ENCODE data around the gene COL5A1. TPM values are rescaled to one million over a fixed set of nuclear protein-coding genes. Genes with fewer than 3 reads are reported as not detected.

COL5A1 gene
- total RNA-seq, 2 donors from 2014 or later = 71.1 to 196 TPM

DNA sequence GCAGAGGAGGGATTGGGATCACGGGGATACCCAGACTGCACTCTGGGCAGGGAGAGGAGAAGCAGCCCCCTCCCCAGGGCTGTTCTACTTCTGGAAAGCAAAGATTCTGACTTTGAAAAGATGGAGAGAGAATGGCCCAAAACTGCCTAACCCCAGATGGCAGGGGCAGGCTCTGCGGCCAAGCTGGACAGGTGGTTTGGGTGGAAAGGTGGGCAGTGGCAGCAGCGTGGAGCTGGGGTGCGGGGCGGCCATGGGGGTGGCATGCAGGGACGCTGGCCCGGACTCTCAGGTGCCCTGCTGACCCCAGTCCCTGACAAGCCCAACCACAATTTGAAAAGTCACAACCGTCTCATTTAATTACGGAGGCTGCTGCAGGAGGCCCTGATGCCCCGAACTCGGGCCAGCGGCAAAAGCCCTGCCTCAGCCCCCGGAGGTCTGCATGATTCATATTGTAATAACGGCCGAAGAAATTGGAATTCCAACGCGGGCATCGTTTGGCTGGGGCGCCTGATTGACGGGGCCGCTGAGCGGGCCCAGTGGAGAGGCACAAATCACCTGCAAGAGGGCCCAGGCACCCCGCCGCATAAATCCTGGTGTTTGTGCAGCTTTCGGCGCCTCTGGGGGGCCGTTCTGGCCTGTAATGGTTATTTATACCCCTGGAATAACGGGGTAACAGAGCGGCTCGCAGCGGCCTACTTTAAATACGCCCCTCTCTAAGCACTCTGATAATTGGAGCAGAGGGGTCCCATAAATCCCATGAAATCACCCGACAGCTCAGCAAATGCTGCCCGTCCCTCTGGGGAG is 197.2 kb downstream of the COL5A1 start:
- intact Hi-C loops (cut with DNase I) = no loop called here
- DNase-seq (ENCODE audit: low spot score) = no peak

DNA sequence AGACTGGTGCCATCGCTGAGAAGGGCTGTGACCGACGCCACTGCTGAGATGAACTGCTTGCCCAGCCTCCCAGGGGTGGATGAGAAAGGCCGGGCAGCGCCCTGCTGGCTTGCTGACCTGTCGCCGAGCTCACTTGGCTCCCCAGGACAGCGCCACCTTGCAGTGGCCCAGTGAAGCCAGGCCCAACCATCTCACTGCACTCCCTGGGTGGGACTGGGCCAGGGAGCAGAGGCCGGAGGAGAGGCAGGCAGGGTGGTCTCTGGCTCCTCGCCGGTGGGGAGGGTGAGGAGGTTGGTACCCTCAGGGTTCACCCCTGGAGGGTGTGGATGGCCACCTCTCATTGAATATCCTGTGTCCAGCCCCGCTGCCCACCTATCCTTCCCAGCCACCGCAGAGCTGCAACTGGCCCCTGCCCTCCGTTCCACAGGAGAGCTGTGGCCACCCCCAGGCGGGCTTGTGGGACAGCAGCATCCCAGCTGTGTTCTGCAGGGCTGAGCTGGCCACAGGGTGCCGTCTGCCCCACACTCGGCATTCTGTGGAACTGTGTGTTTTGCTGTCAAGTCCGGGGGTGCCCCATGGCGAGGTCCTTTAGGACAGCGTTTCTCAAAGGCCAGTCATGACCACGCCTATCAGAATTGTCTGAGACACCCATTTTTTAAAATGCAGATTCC is 198.0 kb downstream of the COL5A1 start:
- no peak for DNase-seq (ENCODE audit: low spot score)
- intact Hi-C loops (cut with DNase I) = no loop called here

DNA sequence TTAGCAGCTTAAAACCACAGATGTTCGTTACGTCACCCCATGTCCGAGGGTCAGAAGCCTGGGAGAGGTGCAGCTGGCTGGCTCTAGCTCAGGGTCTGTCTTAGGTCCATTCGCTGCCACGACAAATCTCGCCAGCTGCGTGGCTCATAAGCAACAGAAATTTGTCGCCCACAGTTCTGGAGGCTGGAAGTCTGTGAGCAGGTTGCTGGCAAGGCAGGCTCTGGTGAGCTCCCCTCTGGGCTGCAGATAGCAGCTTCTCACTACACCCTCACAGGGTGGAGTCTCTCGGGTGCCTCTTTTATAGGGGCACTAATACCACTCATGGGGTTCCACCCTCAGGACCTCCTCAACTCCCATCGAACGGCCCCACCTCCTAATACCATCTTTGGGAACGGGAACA is 198.9 kb downstream of the COL5A1 start:
- DNase-seq (ENCODE audit: low spot score) = no peak
- intact Hi-C loops (cut with DNase I) = no loop called here

DNA sequence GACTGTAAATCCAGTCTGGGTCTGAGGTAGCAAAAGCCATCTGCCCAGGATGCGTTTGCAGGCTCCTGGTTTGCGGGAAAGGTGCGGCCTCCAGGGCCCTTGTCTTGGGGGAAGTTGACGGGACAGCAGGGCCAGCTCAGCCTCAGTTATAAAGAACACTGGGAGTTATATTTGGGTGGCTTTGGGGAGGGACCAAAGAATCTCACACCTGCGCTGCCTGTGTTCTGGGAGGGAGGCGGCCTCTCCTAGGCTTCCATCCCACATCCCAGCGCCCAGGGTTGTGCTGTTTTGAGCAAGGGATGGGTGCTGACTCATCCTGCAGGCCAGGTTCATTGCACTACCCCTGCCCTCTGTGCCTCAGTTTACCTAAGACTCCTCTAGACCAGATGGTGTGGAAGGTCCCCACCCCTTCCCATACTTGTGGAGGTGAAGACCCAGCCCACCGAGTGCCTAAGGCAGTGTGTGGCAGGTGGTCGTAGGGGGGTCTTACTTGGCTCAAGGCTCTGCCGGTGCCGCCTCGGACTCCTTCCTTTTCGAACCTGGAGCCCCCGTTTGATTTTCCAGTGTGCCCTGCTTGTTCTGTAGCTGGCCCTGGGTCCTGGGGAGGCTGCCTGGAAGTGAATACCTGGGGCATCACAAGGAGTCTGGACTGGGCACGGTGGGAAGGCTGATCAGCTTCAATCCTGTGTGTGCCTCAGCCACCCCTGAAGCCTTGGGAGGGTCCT is 199.7 kb downstream of the COL5A1 start:
- no peak for DNase-seq (ENCODE audit: low spot score)
- intact Hi-C loops (cut with DNase I) = no loop called here

DNA sequence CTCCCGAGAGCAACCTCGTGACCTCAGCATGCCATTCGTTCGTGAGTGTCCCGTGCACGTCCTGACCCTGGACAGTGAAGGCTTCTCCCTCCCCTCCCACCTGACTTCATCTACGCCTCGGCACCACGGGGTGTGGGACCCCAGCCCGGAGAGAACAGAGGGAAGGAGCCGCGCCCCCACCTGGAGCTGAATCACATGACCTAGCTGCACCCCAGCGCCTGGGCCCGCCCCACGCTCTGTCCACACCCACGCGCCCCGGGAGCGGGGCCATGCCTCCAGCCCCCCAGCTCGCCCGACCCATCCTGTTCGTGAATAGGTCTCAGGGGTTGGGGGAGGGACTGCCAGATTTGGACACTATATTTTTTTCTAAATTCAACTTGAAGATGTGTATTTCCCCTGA is 200.7 kb downstream of the COL5A1 start:
- no peak for DNase-seq (ENCODE audit: low spot score)

DNA sequence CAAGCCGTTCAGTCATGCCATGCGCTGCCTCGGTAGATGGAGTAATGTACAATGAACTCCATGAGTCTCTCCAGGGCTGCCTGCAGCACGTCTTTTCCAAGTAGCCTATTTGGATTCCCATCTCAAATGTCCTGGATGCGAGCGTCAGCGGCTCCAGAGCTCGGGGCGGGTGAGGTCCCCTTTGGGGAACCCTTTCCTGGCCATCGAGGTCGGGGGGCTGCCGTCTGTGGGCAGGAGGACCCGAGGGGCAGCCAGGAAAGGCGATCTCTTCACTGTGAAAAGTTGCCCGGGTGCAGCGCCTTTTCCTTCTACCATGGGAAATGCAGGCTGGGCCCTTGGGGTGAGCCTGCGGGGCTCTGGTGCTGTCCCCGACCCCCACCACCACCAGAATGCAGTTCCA is 202.1 kb downstream of the COL5A1 start:
- DNase-seq (ENCODE audit: low spot score) = no peak
- intact Hi-C loops (cut with DNase I) = no loop called here

More for the DNA sequence above, 200.7 kb downstream of the COL5A1 start:
- intact Hi-C loops (cut with DNase I) = no loop called here

DNA sequence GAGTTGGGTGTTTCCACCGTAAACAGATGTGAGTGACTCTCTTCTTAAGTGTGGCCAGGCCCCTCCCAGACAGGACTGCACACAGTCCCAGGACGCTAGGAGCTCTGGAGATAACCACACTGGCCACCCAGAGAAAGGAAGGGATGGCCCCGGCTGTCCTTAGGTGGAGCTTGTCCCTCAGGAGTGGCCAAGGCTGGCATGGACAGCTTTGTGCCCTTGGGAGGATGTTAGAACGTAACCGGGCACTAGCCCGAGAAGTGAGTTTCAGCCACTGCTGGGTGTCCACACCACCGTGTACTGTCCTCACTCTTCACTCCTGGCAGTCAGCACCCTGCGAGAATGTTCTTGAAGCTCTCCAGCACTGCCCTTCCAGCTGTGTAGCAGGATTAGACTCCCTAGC is 203.2 kb downstream of the COL5A1 start:
- DNase-seq (ENCODE audit: low spot score) = no peak
- intact Hi-C loops (cut with DNase I) = no loop called here

DNA sequence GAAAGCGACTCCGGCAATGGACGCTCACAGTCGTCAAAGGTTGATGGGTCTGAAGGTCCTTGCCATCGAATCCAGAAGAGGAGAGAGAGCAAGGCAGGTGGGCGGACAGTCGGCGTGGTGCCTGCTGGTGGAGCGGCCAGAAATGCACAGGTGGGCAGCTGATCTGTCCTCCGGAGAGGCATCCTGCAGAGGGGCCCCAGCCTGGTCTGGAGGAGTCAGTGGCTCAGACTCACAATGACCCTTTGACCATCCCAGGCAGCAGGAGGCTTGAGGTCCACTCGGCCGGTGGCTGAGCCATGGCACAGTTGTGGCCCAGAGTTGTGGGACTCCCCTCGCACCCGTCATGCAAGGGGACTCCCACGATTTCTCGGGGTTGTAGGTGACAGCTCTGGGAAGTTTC is 204.6 kb downstream of the COL5A1 start:
- no peak for DNase-seq (ENCODE audit: low spot score)
- intact Hi-C loops (cut with DNase I) = no loop called here

DNA sequence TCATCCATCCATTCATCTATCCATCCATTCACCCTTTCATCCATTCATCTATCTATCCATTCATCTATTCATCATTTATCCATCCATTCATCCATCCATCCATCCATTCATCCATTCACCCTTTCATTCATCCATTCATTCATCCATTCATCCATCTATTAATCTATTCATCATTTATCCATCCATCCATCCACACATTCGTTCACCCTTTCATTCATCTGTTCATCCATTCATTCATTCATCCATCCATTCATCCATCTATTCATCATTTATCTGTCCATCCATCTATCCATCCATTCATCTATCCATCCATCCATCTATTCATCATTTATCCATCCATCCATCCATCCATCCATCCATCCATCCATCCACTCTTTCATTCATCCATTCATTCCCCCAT is 205.1 kb downstream of the COL5A1 start:
- no peak for DNase-seq (ENCODE audit: low spot score)
- intact Hi-C loops (cut with DNase I) = no loop called here

DNA sequence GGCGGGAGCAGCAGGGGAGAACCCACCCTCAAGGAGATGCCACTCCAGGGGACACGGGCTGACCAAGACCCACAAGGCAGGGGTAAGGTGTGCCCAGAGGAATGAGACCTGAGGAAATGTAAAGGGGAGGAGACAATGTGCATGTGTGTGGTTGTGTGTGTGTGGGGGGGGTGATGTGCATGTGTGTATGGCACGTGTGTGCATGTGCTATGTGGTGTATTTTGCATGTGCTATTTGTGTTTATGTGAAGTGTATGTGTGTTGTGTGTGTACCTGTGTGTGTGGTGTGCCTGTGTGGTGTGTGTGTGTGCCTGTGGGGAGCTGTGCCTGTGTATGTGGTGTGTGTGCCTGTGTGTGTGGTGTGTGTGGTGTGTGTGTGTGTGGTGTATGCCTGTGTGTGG is 205.5 kb downstream of the COL5A1 start:
- no peak for DNase-seq (ENCODE audit: low spot score)
- intact Hi-C loops (cut with DNase I) = no loop called here

DNA sequence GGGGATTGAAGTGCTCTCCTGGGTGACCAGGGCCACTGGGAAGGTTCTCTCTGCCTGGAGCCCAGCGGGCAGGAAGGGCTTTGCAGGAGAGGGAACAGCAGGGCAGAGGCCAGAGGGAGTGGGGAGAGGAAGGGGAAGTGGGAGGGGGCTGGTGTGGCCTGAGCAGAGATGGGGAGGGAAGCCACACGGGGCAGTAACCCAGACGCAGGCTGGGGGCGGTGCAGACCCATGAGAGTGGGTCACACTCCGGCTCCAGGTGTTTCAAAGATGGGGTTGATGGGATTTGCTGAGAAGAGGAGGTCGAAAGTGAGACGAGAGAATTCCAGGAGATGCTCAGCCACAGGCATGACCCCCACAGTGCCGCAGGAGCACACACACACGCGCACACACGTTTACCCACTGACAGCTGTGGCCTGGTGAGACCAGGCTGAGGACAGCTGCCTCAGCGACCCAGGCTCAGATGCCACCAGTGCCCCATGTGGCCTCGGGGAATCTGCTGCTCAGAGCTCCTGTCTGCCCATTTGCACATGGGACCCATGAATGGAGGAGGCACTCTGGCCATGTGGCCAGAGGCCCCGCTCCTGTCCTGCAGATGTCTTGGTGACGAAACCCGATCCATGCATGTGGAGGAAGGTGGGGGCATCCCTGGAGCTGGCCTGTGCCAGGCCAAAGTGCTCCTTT is 206.3 kb downstream of the COL5A1 start:
- intact Hi-C loops (cut with DNase I) = no loop called here

DNA sequence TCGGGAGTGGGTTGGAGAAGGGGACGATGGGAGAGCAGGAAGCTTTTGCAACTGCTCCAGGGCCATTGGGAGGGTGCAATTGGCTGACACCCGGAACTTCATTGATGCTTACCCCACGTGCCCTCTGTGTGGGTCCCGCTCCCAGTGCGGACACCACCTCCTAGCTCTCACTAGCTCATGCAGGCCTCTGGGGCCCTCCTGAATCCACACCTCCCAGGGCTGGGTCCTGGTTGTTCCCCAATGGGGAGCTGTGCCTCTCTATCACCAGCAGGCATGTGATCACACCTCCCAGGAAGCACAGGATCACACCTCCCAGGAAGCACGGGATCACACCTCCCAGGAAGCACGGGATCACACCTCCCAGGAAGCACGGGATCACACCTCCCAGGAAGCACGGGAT is 206.9 kb downstream of the COL5A1 start:
- intact Hi-C loops (cut with DNase I) = no loop called here
- no peak for DNase-seq (ENCODE audit: low spot score)

More for the DNA sequence above, 206.3 kb downstream of the COL5A1 start:
- no peak for DNase-seq (ENCODE audit: low spot score)

DNA sequence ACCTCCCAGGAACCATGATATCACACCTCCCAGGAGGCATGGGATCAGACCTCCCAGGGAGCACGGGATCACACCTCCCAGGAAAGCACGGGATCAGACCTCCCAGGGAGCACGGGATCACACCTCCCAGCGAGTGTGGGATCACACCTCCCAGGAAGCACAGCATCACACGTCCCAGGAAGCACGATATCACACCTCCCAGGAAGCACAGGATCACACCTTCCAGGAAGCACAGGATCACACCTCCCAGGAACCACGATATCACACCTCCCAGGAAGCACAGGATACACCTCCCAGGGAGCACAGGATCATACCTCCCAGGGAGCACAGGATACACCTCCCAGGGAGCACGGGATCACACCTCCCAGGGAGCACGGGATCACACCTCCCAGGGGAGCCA is 209.0 kb downstream of the COL5A1 start:
- DNase-seq (ENCODE audit: low spot score) = peak; percentile 24
- intact Hi-C loops (cut with DNase I) = loop anchor here in 1 of 2 donors (1.0 kb wide), 1 partner anchor 42 kb away; no protein-coding TSS in a partner anchor

DNA sequence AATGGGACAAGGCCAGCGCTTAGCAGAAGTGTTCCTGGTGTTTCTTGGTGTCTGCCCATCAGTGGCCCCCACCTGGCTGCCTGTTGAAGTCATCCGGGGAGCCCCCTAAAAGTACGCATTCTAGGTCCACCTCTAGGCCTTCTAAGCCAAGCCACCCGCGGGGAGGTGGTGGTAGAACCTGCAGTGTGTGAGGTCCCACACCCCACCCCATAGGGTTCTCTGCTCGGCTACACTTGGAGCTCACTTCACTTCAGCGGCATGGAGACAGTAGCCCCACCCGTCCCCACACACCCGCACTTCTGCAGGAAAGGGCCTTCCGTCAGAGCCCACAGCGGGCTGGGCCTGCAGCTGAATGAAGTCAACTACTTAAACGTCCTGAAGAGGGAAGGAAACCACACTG is 209.4 kb downstream of the COL5A1 start:
- peak; percentile 76 for DNase-seq (ENCODE audit: low spot score)
- intact Hi-C loops (cut with DNase I) = loop anchor here in 1 of 2 donors (1.0 kb wide), 1 partner anchor 41 kb away; no protein-coding TSS in a partner anchor

DNA sequence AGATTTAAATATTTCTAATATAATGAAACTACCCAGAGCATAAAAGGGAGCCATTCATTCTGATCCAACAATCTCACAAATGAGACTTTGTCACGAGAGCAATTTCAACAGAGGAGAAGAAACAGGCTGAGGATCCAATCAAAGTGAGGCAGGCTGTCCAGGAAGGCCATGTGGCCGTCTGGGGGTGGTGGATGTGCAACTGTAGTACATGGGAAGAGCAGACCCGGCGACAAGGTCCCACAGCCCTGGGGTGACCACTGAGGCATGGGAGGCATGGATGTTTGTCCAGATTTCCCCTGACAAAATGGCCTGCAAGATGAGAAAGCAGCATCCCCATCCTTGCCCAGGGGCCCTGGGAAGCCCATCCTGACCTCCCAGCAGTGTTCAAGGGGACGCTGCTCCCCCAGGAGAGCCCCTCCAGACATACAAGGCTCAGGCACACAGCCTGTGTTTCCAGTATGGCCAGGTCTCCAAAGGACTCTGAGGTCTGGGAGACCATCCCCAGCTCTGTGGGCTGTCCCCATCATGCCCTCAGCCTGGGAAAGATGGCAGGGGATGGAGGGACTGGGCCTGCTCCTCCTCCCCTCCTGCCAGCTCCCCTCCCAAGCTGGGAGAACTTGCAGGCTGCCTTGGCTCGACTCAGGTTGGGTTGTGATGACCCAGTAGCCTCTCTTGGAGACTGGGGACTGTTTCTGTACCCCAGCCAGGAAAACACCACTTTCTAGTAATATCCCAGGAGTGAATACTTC is 211.5 kb downstream of the COL5A1 start:
- intact Hi-C loops (cut with DNase I) = no loop called here
- peak; percentile 77 for DNase-seq (ENCODE audit: low spot score)

DNA sequence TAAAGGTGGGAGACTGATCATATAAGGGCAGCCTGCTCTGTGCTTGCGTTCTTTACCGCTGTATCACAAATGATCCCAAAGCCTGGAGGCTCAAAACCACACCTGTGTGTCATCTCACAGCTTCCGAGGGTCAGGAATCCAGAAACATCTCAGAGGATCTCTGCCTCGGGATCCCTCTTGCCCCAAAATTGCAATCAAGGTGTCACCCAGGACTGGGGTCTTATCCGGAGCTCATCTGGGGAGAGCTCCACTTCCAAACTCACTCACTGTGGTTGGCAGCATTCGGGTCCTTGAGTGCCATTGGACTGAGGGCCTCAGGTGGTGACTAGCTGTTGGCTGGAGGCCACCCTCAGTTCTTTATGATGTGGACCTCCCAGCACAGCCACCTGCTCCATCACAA is 212.3 kb downstream of the COL5A1 start:
- intact Hi-C loops (cut with DNase I) = no loop called here

DNA sequence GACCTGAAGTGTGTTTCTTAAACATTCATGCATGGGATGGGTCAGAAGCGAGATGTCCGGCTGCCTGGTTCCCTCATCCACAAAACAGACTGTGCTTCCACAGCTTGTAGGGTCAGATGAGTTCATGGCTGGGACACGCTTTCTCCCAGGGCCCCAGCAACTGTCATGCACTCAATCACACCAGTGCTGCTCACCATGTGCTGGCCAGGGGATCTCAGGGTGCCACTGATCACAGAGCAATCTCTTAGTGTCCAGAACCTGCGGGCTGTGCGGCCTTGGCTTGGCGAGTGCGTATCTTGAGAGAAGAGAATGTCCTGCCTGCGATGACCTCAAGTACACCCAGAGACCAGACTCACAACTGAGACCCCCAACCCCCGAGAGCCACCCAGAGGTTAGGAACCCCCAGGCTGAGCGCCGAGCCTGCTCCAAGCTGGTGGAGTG is 213.0 kb downstream of the COL5A1 start:
- peak; percentile 70 for DNase-seq (ENCODE audit: low spot score)
- intact Hi-C loops (cut with DNase I) = no loop called here

More for the DNA sequence above, 212.3 kb downstream of the COL5A1 start:
- DNase-seq (ENCODE audit: low spot score) = no peak

DNA sequence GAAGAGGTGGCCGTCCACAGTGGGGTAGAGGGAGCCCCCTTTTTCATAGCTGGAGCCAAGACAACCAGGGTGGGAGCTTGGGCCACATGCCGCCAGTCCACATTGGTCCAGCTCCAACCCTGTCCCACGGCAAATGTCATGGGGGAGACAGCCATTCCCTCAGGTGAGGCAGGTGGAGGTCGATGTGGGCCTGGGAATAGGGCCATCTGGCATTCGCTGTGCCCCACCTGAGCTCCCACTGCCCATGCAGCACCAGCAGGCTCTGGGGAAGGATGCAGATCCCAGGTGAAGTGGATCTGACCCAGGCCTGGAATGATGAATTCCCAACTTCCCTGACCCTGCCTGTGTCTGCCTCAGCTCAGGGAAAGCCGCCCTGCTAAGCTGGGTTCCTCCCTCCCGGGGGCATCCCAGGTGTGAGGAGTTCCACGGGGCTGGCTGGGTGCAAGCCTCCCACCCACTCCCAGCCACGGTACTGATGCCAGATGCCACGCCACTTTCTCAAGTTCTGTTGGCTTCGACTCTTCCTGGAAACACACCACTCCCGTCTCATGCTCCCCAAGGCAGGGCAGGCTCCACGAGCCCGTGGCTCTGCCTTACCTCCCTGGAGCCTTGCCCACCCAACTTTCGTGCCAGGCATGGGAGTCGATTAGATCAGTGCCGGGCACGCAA is 213.8 kb downstream of the COL5A1 start:
- intact Hi-C loops (cut with DNase I) = no loop called here
- DNase-seq (ENCODE audit: low spot score) = peak; percentile 72
